ENCODE data around the gene DOCK2.

DOCK2 gene

GRCh38 chr5:169701910-169702451, 64.9 kb downstream of the DOCK2 start:
- DNase-seq (ENCODE audit: low spot score) = no peak
- no peak overlapping the region for H3K14ac ChIP-seq (ENCODE audit: low read length)
- H3K4me2 ChIP-seq (ENCODE audit: insufficient read depth, low read length, poor library complexity, severe bottlenecking) = no peak overlapping the region
- no peaks in the 10 kb centered on the region for H3K79me1 ChIP-seq (ENCODE audit: low read depth, low read length)
- H4K91ac ChIP-seq (ENCODE audit: low read depth, low read length, poor library complexity) = no peak overlapping the region
- no peak overlapping the region for H3K23ac ChIP-seq (ENCODE audit: low read depth, low read length, poor library complexity)
- H4K8ac ChIP-seq (ENCODE audit: low read depth, low read length) = no peak overlapping the region
- no CpG with 5 or more reads among the region's 8 CpGs for WGBS, 2 donors (ENCODE audit: extremely low coverage in 2 of 2, insufficient read length in 2 of 2, insufficient replicate concordance in 1 of 2)
- no peak overlapping the region for H3K18ac ChIP-seq (ENCODE audit: low read length)
- H2BK15ac ChIP-seq (ENCODE audit: low read length) = no peak overlapping the region
- no peak overlapping the region for H3K9ac ChIP-seq (ENCODE audit: low read depth, low read length, poor library complexity)
- no peaks in the 10 kb centered on the region for H3K9me3 ChIP-seq (replicated peaks in 1 of 2; ENCODE audit: control insufficient read depth in 2 of 2, insufficient read depth in 1 of 2, low read depth in 1 of 2, low read length in 2 of 2)
- H2BK12ac ChIP-seq (ENCODE audit: low read length) = no peak overlapping the region
- no peak overlapping the region for H3K4me3 ChIP-seq (ENCODE audit: low read length in 2 of 2)
- H2AFZ ChIP-seq (ENCODE audit: low read length) = no peak overlapping the region
- no peak overlapping the region for H2BK5ac ChIP-seq (ENCODE audit: low read length)
- H2AK5ac ChIP-seq (ENCODE audit: low read depth, low read length) = no peak overlapping the region
- peaks cover 0 to 6% (median 0%) of the 10 kb centered on the region in 3 experiments for H3K27me3 ChIP-seq (ENCODE audit: control insufficient read depth in 3 of 3, insufficient read depth in 3 of 3, low read depth in 1 of 3, low read length in 3 of 3)
- H3K27ac ChIP-seq (replicated peaks; ENCODE audit: low read length) = no peak overlapping the region
- H3K4ac ChIP-seq (ENCODE audit: low read length) = no peak overlapping the region
- no peak overlapping the region for H2BK120ac ChIP-seq (ENCODE audit: low read depth, low read length)
- H3K4me1 ChIP-seq (ENCODE audit: control insufficient read depth in 2 of 2, insufficient read depth in 1 of 2, low read depth in 1 of 2, low read length in 2 of 2) = no peaks in the 10 kb centered on the region
- H3K36me3 ChIP-seq (replicated peaks in 1 of 2; ENCODE audit: control insufficient read depth in 2 of 2, insufficient read depth in 2 of 2, low read length in 2 of 2) = no peaks in the 10 kb centered on the region

- H4K8ac ChIP-seq (ENCODE audit: low read depth, low read length) = no peak overlapping the region
- no peak overlapping the region for H3K9ac ChIP-seq (ENCODE audit: low read depth, low read length, poor library complexity)
- H2AK5ac ChIP-seq (ENCODE audit: low read depth, low read length) = no peak overlapping the region
- H3K4me2 ChIP-seq (ENCODE audit: insufficient read depth, low read length, poor library complexity, severe bottlenecking) = no peak overlapping the region
- DNase-seq (ENCODE audit: low spot score) = no peak
- no peak overlapping the region for H3K14ac ChIP-seq (ENCODE audit: low read length)
- no CpG with 5 or more reads among the region's 7 CpGs for WGBS, 2 donors (ENCODE audit: extremely low coverage in 2 of 2, insufficient read length in 2 of 2, insufficient replicate concordance in 1 of 2)
- H2BK15ac ChIP-seq (ENCODE audit: low read length) = no peak overlapping the region
- no peaks in the 10 kb centered on the region for H3K36me3 ChIP-seq (replicated peaks in 1 of 2; ENCODE audit: control insufficient read depth in 2 of 2, insufficient read depth in 2 of 2, low read length in 2 of 2)
- H3K4ac ChIP-seq (ENCODE audit: low read length) = no peak overlapping the region
- H3K27me3 ChIP-seq (ENCODE audit: control insufficient read depth in 3 of 3, insufficient read depth in 3 of 3, low read depth in 1 of 3, low read length in 3 of 3) = peaks cover 0 to 4% (median 0%) of the 10 kb centered on the region in 3 experiments
- no peak overlapping the region for H4K91ac ChIP-seq (ENCODE audit: low read depth, low read length, poor library complexity)
- H3K4me1 ChIP-seq (ENCODE audit: control insufficient read depth in 2 of 2, insufficient read depth in 1 of 2, low read depth in 1 of 2, low read length in 2 of 2) = peaks cover 0 to 1% of the 10 kb centered on the region in 2 donors
- H3K4me3 ChIP-seq (ENCODE audit: low read length in 2 of 2) = no peak overlapping the region
- no peak overlapping the region for H2AFZ ChIP-seq (ENCODE audit: low read length)
- no peak overlapping the region for H3K23ac ChIP-seq (ENCODE audit: low read depth, low read length, poor library complexity)
- H2BK5ac ChIP-seq (ENCODE audit: low read length) = no peak overlapping the region
- no peak overlapping the region for H2BK12ac ChIP-seq (ENCODE audit: low read length)
- no peaks in the 10 kb centered on the region for H3K79me1 ChIP-seq (ENCODE audit: low read depth, low read length)
- H3K27ac ChIP-seq (replicated peaks; ENCODE audit: low read length) = no peak overlapping the region
- H3K9me3 ChIP-seq (replicated peaks in 1 of 2; ENCODE audit: control insufficient read depth in 2 of 2, insufficient read depth in 1 of 2, low read depth in 1 of 2, low read length in 2 of 2) = no peaks in the 10 kb centered on the region
- no peak overlapping the region for H2BK120ac ChIP-seq (ENCODE audit: low read depth, low read length)
- no peak overlapping the region for H3K18ac ChIP-seq (ENCODE audit: low read length)
These were observed 65.8 kb downstream of the DOCK2 start for GRCh38 chr5:169702693-169703481.

- DNase-seq (ENCODE audit: low spot score) = no peak
- Histone ChIP-seq H2BK5ac (ENCODE audit: low read length) (no peak overlapping the region), H3K18ac (ENCODE audit: low read length) (no peak overlapping the region), H2AFZ (ENCODE audit: low read length) (no peak overlapping the region), H3K4me3 (ENCODE audit: low read length in 2 of 2) (no peak overlapping the region), H3K4me2 (ENCODE audit: insufficient read depth, low read length, poor library complexity, severe bottlenecking) (no peak overlapping the region), H3K23ac (ENCODE audit: low read depth, low read length, poor library complexity) (no peak overlapping the region), H3K36me3 (replicated peaks in 1 of 2; ENCODE audit: control insufficient read depth in 2 of 2, insufficient read depth in 2 of 2, low read length in 2 of 2) (no peaks in the 10 kb centered on the region), H3K27ac (replicated peaks; ENCODE audit: low read length) (no peak overlapping the region), H4K91ac (ENCODE audit: low read depth, low read length, poor library complexity) (no peak overlapping the region), H3K27me3 (ENCODE audit: control insufficient read depth in 3 of 3, insufficient read depth in 3 of 3, low read depth in 1 of 3, low read length in 3 of 3) (no peaks in the 10 kb centered on the region), H2BK12ac (ENCODE audit: low read length) (no peak overlapping the region), H3K4ac (ENCODE audit: low read length) (no peak overlapping the region), H3K14ac (ENCODE audit: low read length) (no peak overlapping the region), H2BK120ac (ENCODE audit: low read depth, low read length) (no peak overlapping the region), H3K9me3 (replicated peaks in 1 of 2; ENCODE audit: control insufficient read depth in 2 of 2, insufficient read depth in 1 of 2, low read depth in 1 of 2, low read length in 2 of 2) (no peaks in the 10 kb centered on the region), H3K79me1 (ENCODE audit: low read depth, low read length) (no peaks in the 10 kb centered on the region), H3K9ac (ENCODE audit: low read depth, low read length, poor library complexity) (no peak overlapping the region), H4K8ac (ENCODE audit: low read depth, low read length) (no peak overlapping the region), H2BK15ac (ENCODE audit: low read length) (no peak overlapping the region), H3K4me1 (ENCODE audit: control insufficient read depth in 2 of 2, insufficient read depth in 1 of 2, low read depth in 1 of 2, low read length in 2 of 2) (peaks cover 0 to 1% of the 10 kb centered on the region in 2 donors), H2AK5ac (ENCODE audit: low read depth, low read length) (no peak overlapping the region)
- no CpG with 5 or more reads among the region's 2 CpGs for WGBS, 2 donors (ENCODE audit: extremely low coverage in 2 of 2, insufficient read length in 2 of 2, insufficient replicate concordance in 1 of 2)
These were observed 66.7 kb downstream of the DOCK2 start for GRCh38 chr5:169703813-169704212.

- Histone ChIP-seq H4K91ac (ENCODE audit: low read depth, low read length, poor library complexity) (no peak overlapping the region), H3K36me3 (replicated peaks in 1 of 2; ENCODE audit: control insufficient read depth in 2 of 2, insufficient read depth in 2 of 2, low read length in 2 of 2) (no peaks in the 10 kb centered on the region), H3K27ac (replicated peaks; ENCODE audit: low read length) (no peak overlapping the region), H2AK5ac (ENCODE audit: low read depth, low read length) (no peak overlapping the region), H3K23ac (ENCODE audit: low read depth, low read length, poor library complexity) (no peak overlapping the region), H2AFZ (ENCODE audit: low read length) (no peak overlapping the region), H3K4me2 (ENCODE audit: insufficient read depth, low read length, poor library complexity, severe bottlenecking) (no peak overlapping the region), H2BK5ac (ENCODE audit: low read length) (no peak overlapping the region), H3K14ac (ENCODE audit: low read length) (no peak overlapping the region), H3K9me3 (replicated peaks in 1 of 2; ENCODE audit: control insufficient read depth in 2 of 2, insufficient read depth in 1 of 2, low read depth in 1 of 2, low read length in 2 of 2) (no peaks in the 10 kb centered on the region), H3K27me3 (ENCODE audit: control insufficient read depth in 3 of 3, insufficient read depth in 3 of 3, low read depth in 1 of 3, low read length in 3 of 3) (no peaks in the 10 kb centered on the region), H3K4me1 (ENCODE audit: control insufficient read depth in 2 of 2, insufficient read depth in 1 of 2, low read depth in 1 of 2, low read length in 2 of 2) (peaks cover 0 to 1% of the 10 kb centered on the region in 2 donors), H4K8ac (ENCODE audit: low read depth, low read length) (no peak overlapping the region), H3K9ac (ENCODE audit: low read depth, low read length, poor library complexity) (no peak overlapping the region), H2BK15ac (ENCODE audit: low read length) (no peak overlapping the region), H3K18ac (ENCODE audit: low read length) (no peak overlapping the region), H3K4me3 (ENCODE audit: low read length in 2 of 2) (no peak overlapping the region), H3K4ac (ENCODE audit: low read length) (no peak overlapping the region), H2BK120ac (ENCODE audit: low read depth, low read length) (no peak overlapping the region), H2BK12ac (ENCODE audit: low read length) (no peak overlapping the region), H3K79me1 (ENCODE audit: low read depth, low read length) (no peaks in the 10 kb centered on the region)
- no peak for DNase-seq (ENCODE audit: low spot score)
- no CpG with 5 or more reads among the region's 2 CpGs for WGBS, 2 donors (ENCODE audit: extremely low coverage in 2 of 2, insufficient read length in 2 of 2, insufficient replicate concordance in 1 of 2)
These were observed 68.2 kb downstream of the DOCK2 start for GRCh38 chr5:169705322-169705721.

Measured in neuronal stem cell (in vitro differentiated cells).